PC-9 (cell line): ENCODE results near the gene RNASEH1. TPM values are rescaled to one million over a fixed set of nuclear protein-coding genes. Genes with fewer than 3 reads are reported as not detected.

Experiments
- BruUV-seq: library from RNA; stranded (reverse); fragments of 400-500 nt; replicated peaks from 2 replicates; lab custom pipeline; 2021; lab: Mats Ljungman, UMichigan
- CTCF ChIA-PET: fragments of 300-600 bp; sonication (Branson Sonifier 250); formaldehyde crosslinking; loops from one replicate; lab custom pipeline; 2022; ENCODE audit warnings: antibody characterized with exemption; lab: Charles Lee
- POLR2A ChIA-PET: fragments of 300-600 bp; sonication (Branson Sonifier 250); formaldehyde crosslinking; loops from one replicate; lab custom pipeline; 2022; ENCODE audit warnings: antibody characterized with exemption; ENCODE audit not compliant: unreplicated experiment; lab: Charles Lee
- DNase-seq, 2 experiments: peaks; one replicate each; pipeline versions ENCODE4 v3.0.0 to v3.0.0-alpha.2; 2015 to 2022; ENCODE audit warnings: mixed read lengths in 1 of 2
- H2AFZ ChIP-seq: fragments of 200-600 bp; sonication (generic); 2 replicates; pipeline ENCODE4 v1.8.1; 2017; ENCODE audit warnings: antibody characterized with exemption
- H3F3A ChIP-seq: fragments of 200-600 bp; sonication (generic); 2 replicates; pipeline ENCODE4 v1.8.1; 2017; ENCODE audit warnings: antibody characterized with exemption, mild to moderate bottlenecking, low read depth; ENCODE audit not compliant: insufficient read depth
- H3K27ac ChIP-seq: fragments of 200-600 bp; sonication (generic); 2 replicates; pipeline ENCODE4 v1.6.1; 2016; ENCODE audit warnings: mixed run types
- H3K27me3 ChIP-seq: fragments of 200-600 bp; sonication (generic); 2 replicates; pipeline ENCODE4 v1.6.1; 2016; ENCODE audit warnings: low read depth, mixed run types; ENCODE audit not compliant: insufficient read depth
- H3K36me3 ChIP-seq: fragments of 200-600 bp; sonication (generic); 2 replicates; pipeline ENCODE4 v1.6.1; 2016; ENCODE audit warnings: low read depth, mixed run types
- H3K4me1 ChIP-seq: fragments of 200-600 bp; sonication (generic); replicated peaks from 2 replicates; pipeline ENCODE4 v1.6.1; 2016; ENCODE audit warnings: mixed run types; ENCODE audit not compliant: insufficient read depth
- H3K4me2 ChIP-seq: fragments of 200-600 bp; sonication (generic); 2 replicates; pipeline ENCODE4 v1.6.1; 2017; ENCODE audit warnings: mixed run types
- H3K4me3 ChIP-seq: fragments of 200-600 bp; sonication (generic); 2 replicates; pipeline ENCODE4 v1.6.1; 2016; ENCODE audit warnings: mixed run types
- H3K79me2 ChIP-seq: fragments of 200-600 bp; sonication (generic); 2 replicates; pipeline ENCODE4 v1.6.1; 2017; ENCODE audit warnings: low read depth, mixed run types
- H3K9me2 ChIP-seq: fragments of 200-600 bp; sonication (generic); 2 replicates; pipeline ENCODE4 v1.8.1; 2017; ENCODE audit warnings: mild to moderate bottlenecking; ENCODE audit not compliant: insufficient read depth
- H3K9me3 ChIP-seq: fragments of 200-600 bp; sonication (generic); 2 replicates; pipeline ENCODE4 v1.8.1; 2016; ENCODE audit warnings: low read depth; ENCODE audit not compliant: insufficient read depth
- H4K20me1 ChIP-seq: fragments of 200-600 bp; sonication (generic); 2 replicates; pipeline ENCODE4 v1.8.1; 2017; ENCODE audit not compliant: insufficient read depth
- EZH2 ChIP-seq: fragments of 200-600 bp; sonication (generic); IDR thresholded peaks from 2 replicates; pipeline ENCODE4 v1.8.0; 2017; ENCODE audit warnings: antibody characterized with exemption, low read depth
- intact Hi-C: fragments of 100-400 bp; cut with micrococcal nuclease; formaldehyde crosslinking; loops from one replicate; pipeline ENCODE4 v1.10.0; 2022; ENCODE audit not compliant: unreplicated experiment
- total RNA-seq: library from RNA; stranded (reverse); gene quantifications from 2 replicates; pipeline ENCODE4 v1.2.3, GENCODE V29; 2021
- TF ChIP-seq, protein P1 (sequence below): fragments of 200-600 bp; sonication (generic); conservative IDR thresholded peaks from 2 replicates; pipeline ENCODE4 v1.6.1; 2017; ENCODE audit warnings: mixed run types, antibody characterized with exemption, mild to moderate bottlenecking, moderate library complexity

The RNASEH1 gene
- total RNA-seq, 1 experiment from 2014 or later: 28.4 TPM

DNA sequence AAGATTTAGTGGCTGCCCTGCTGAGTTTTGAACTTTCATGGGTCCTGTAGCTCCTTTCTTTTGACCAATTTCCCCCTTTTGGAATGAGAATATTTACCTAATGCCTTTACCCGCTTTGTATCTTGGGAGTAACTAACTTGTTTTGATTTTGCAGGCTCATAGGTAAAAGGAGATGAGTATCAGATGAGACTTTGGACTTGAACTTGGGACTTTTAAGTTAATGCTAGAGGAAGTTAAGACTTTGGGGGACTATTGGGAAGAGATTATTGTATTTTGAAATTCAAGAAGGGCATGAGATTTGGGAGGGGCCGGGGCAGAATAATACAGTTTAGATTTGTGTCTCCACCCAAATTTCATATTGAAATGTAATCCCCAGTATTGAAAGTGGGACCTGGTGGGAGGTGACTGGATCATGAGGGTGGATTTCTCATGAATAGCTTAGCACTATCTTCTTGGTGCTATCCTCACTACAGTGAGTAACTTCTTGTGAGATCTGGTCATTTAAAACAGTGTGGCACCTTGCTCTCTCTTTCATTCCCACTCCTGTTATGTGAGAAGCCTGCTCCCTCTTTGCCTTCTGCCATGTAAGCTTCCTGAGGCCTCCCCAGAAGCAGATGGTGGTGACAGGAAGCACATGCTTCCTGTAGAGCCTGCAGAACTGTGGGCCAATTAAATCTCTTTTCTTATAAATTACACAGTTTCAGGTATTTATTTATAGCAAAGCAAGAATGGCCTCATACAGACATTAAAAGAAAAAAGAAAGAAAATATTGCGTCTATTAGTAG, 44.9 kb downstream of the RNASEH1 start:
- ChIA-PET POLR2A (no interaction called here), CTCF (no interaction called here)
- no peak for TF ChIP-seq EZH2
- TF ChIP-seq, protein P1, sequence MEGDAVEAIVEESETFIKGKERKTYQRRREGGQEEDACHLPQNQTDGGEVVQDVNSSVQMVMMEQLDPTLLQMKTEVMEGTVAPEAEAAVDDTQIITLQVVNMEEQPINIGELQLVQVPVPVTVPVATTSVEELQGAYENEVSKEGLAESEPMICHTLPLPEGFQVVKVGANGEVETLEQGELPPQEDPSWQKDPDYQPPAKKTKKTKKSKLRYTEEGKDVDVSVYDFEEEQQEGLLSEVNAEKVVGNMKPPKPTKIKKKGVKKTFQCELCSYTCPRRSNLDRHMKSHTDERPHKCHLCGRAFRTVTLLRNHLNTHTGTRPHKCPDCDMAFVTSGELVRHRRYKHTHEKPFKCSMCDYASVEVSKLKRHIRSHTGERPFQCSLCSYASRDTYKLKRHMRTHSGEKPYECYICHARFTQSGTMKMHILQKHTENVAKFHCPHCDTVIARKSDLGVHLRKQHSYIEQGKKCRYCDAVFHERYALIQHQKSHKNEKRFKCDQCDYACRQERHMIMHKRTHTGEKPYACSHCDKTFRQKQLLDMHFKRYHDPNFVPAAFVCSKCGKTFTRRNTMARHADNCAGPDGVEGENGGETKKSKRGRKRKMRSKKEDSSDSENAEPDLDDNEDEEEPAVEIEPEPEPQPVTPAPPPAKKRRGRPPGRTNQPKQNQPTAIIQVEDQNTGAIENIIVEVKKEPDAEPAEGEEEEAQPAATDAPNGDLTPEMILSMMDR: no peak
- BruUV-seq: no TSS peak
- H3K9me3 ChIP-seq: no peaks in the 10 kb centered on the region
- H2AFZ ChIP-seq: no peak overlapping the region
- H3K36me3 ChIP-seq: peaks cover 18% of the 10 kb centered on the region
- no peak overlapping the region for H3K27ac ChIP-seq
- DNase-seq: no peak
- no peak overlapping the region for H3K4me3 ChIP-seq
- intact Hi-C loops: no loop called here
- no peaks in the 10 kb centered on the region for H4K20me1 ChIP-seq
- no peak overlapping the region for H3K4me2 ChIP-seq
- H3F3A ChIP-seq: peaks cover 17% of the 10 kb centered on the region; the same call in 1 of the 2 replicates
- H3K4me1 ChIP-seq: no peaks in the 10 kb centered on the region
- H3K9me2 ChIP-seq: no peaks in the 10 kb centered on the region
- H3K27me3 ChIP-seq: no peaks in the 10 kb centered on the region
- H3K79me2 ChIP-seq: peaks cover 27% of the 10 kb centered on the region

DNA sequence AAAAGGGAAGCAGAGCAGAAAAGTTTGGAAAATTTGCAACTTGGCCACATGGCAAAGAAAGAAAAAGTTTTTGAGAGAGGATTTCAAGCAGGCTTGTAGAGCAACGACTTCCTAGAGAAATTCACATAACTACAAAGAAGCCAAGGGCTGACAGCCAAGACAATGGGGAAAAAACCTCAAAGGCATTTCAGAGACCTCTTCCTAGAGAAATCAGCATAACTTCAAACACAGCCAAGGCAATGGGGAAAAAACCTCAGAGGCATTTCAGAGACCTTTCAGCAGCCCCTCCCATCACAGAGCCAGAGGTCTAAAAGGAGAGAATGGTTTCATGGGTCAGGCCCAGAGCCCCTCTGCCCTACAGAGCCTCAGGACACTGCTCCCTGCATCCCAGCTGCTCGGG, 46.0 kb downstream of the RNASEH1 start:
- ChIA-PET POLR2A (interaction anchor here (0.7 kb wide), 1 partner anchor 76 kb away, joined by 5 read pairs; no protein-coding TSS in a partner anchor), CTCF (no interaction called here)
- Histone ChIP-seq H3K79me2 (peaks cover 16% of the 10 kb centered on the region), H3F3A (peaks cover 13% of the 10 kb centered on the region; the same call in 1 of the 2 replicates), H3K36me3 (peaks cover 15% of the 10 kb centered on the region), H2AFZ (no peak overlapping the region), H3K4me2 (no peak overlapping the region), H3K27ac (no peak overlapping the region), H3K4me1 (no peaks in the 10 kb centered on the region), H3K9me3 (no peaks in the 10 kb centered on the region), H3K4me3 (no peak overlapping the region), H4K20me1 (no peaks in the 10 kb centered on the region), H3K27me3 (no peaks in the 10 kb centered on the region), H3K9me2 (no peaks in the 10 kb centered on the region)
- TF ChIP-seq, protein P1: no peak
- no peak for TF ChIP-seq EZH2
- no TSS peak for BruUV-seq
- DNase-seq: no peak
- intact Hi-C loops: no loop called here

DNA sequence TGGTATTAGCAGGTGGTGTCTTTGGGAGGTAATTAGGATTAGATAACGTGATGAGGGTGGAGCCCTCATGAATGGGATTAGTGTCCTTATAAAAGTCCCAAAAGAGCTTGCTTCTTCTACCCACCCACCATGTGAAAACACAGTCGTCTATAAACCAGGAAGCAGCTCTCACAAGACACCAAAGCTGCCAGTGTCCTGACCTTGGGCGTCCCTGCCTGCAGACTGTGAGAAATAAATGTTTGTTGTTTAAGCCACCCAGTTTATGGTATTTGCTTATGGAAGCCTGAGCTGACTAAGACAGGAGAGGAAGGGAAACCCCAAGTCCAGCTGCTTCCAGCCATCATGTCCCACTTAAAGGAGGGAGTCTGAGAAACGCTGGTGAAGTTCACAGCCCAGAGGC, 52.4 kb downstream of the RNASEH1 start:
- no peak overlapping the region for H2AFZ ChIP-seq
- no peak for DNase-seq
- BruUV-seq: no TSS peak

More for the DNA sequence above, 52.4 kb downstream of the RNASEH1 start:
- no peaks in the 10 kb centered on the region for H3K9me2 ChIP-seq
- CTCF ChIA-PET: no interaction called here
- no peaks in the 10 kb centered on the region for H3K27me3 ChIP-seq
- H3K36me3 ChIP-seq: peaks cover 18% of the 10 kb centered on the region; the same call in 1 of the 2 replicates
- H3K4me1 ChIP-seq: no peaks in the 10 kb centered on the region
- H3K27ac ChIP-seq: no peak overlapping the region
- no peaks in the 10 kb centered on the region for H3K9me3 ChIP-seq
- intact Hi-C loops: no loop called here
- H3F3A ChIP-seq: peaks cover 19% of the 10 kb centered on the region; the same call in 1 of the 2 replicates
- no peak overlapping the region for H3K4me2 ChIP-seq
- no peak overlapping the region for H3K4me3 ChIP-seq
- no peak for TF ChIP-seq EZH2
- TF ChIP-seq, protein P1: no peak
- peaks cover 3% of the 10 kb centered on the region; the same call in 1 of the 2 replicates for H4K20me1 ChIP-seq
- POLR2A ChIA-PET: no interaction called here
- H3K79me2 ChIP-seq: 0 out of 2 replicates have a peak, but pooled peaks cover 4% of the 10 kb centered on the region
